HAP-1 (cell line): Measurements from ENCODE around the gene RGS1.

Source experiments
- DNase-seq, 2 experiments: peaks; one replicate each; pipeline ENCODE4 v3.0.0-alpha.2; 2016 to 2020; ENCODE audit warnings: low spot score in 2 of 2
- H3K27me3 ChIP-seq: fragments of 250-450 bp; sonication (Bioruptor Pico); 2 replicates; pipeline ENCODE4 v1.5.1; 2020; ENCODE audit warnings: low read depth, mild to moderate bottlenecking, moderate library complexity
- H3K36me3 ChIP-seq: fragments of 250-450 bp; sonication (Bioruptor Pico); replicated peaks from 2 replicates; pipeline ENCODE4 v1.5.1; 2020; ENCODE audit warnings: mild to moderate bottlenecking
- H3K4me1 ChIP-seq: fragments of 250-450 bp; sonication (Bioruptor Pico); 2 replicates; pipeline ENCODE4 v1.5.1; 2020; ENCODE audit warnings: mild to moderate bottlenecking
- H3K4me3 ChIP-seq: fragments of 250-450 bp; sonication (Bioruptor Pico); 2 replicates; pipeline ENCODE4 v1.5.1; 2020; ENCODE audit warnings: mild to moderate bottlenecking, moderate library complexity
- H3K9me3 ChIP-seq: fragments of 250-450 bp; sonication (Bioruptor Pico); 2 replicates; pipeline ENCODE4 v1.5.1; 2020; ENCODE audit warnings: mild to moderate bottlenecking, moderate library complexity
- in situ Hi-C: fragments of 300-500 bp; cut with MboI; formaldehyde crosslinking; loops from 3 replicates; pipeline ENCODE4 v1.14.3; 2020; ENCODE audit warnings: low sequenced_read_pairs, inconsistent platforms, mixed read lengths

RGS1 gene

GRCh38 chr1:192603218-192603787 is 27.7 kb downstream of the RGS1 start:
- Histone ChIP-seq H3K9me3 (no peaks in the 10 kb centered on the region), H3K36me3 (no peaks in the 10 kb centered on the region), H3K27me3 (no peaks in the 10 kb centered on the region), H3K4me1 (no peaks in the 10 kb centered on the region), H3K4me3 (no peak overlapping the region)
- DNase-seq: no peak
- in situ Hi-C loops: no loop called here

DNA sequence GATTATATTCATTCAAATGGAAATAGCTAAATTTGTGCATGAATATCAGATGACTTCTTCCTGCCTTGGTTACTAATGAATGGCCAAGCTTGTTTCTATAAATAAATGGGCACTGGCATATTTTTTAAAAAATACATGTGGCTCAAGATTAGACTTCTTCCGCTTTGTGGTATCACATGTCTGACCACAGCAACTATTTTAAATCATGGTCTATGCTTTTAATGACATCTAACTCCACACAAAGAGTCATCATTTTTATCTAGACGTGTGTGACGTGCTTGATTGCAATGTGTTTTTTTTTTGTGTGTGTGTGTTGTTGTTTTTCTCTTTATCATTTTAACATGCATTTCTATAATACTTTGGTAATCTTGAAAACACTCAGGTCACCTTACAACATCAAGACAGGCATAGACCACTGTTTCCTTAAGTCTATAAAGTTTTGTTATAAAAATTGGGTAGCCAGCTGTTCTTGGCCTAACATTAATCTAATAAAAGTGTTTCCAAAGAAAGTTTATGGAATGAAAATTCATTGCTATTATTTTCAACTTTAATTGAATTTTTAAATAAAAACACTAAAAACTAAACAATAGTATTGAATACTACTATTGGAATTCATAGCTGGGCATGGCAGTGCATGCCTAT is 29.5 kb downstream of the RGS1 start:
- no peaks in the 10 kb centered on the region for H3K27me3 ChIP-seq
- no peaks in the 10 kb centered on the region for H3K36me3 ChIP-seq
- in situ Hi-C loops: loop anchor here (5.0 kb wide), 1 partner anchor 128 kb away; no protein-coding TSS in a partner anchor
- H3K9me3 ChIP-seq: no peaks in the 10 kb centered on the region
- H3K4me3 ChIP-seq: no peak overlapping the region
- H3K4me1 ChIP-seq: no peaks in the 10 kb centered on the region
- no peak for DNase-seq

GRCh38 chr1:192608671-192609070 is 33.1 kb downstream of the RGS1 start:
- Histone ChIP-seq H3K4me3 (no peak overlapping the region), H3K27me3 (no peaks in the 10 kb centered on the region), H3K36me3 (no peaks in the 10 kb centered on the region), H3K4me1 (no peaks in the 10 kb centered on the region), H3K9me3 (no peaks in the 10 kb centered on the region)
- in situ Hi-C loops: loop anchor here (5.0 kb wide), 1 partner anchor 131 kb away; no protein-coding TSS in a partner anchor
- no peak for DNase-seq

DNA sequence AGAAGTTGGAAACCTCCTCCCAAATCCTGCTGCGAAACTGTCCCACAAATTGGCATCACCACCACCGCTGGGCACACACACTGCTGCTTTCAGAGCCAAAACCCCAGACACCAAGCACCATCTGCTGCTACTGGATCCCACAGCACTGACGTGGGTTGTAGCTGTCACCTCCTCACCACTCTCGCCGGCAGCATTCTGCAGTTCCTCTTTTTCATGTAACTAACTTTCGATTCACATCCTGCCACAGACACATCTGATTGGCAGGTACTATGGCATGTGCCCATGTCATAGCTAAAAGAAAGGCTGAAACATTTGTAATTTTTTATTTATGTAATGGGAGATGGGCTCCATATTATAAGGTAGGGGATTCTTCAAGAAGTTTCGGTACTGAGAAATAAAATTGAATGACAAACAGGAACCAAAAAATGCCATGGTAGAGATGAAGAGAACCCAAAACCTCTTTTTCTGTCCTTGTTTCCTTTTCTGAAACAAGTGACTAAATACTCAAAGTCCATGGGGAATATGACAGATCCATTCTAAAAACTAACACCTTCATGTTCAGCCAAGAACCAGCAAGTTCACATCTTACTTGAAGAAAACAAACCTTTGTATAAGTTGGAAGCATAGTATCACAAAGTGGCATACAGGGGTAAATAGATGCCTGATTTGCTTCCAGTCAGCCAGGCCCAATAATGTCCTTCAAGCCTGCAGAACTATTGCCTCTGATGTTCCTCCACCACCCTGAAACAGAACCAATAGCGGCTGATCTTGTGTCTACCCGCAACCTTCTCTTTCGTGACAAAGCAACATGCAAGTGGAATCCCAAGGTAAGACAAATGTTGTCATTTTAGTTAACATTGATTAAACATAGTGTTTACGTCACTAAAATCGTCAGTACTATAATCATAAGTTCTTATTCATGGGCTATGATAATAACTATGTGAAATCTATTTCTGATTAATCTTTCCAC is 33.8 kb downstream of the RGS1 start:
- in situ Hi-C loops: loop anchor here (5.0 kb wide), 1 partner anchor 132 kb away; no protein-coding TSS in a partner anchor
- H3K27me3 ChIP-seq: no peaks in the 10 kb centered on the region
- no peaks in the 10 kb centered on the region for H3K4me1 ChIP-seq
- H3K36me3 ChIP-seq: no peaks in the 10 kb centered on the region
- no peaks in the 10 kb centered on the region for H3K9me3 ChIP-seq
- H3K4me3 ChIP-seq: no peak overlapping the region
- no peak for DNase-seq

DNA sequence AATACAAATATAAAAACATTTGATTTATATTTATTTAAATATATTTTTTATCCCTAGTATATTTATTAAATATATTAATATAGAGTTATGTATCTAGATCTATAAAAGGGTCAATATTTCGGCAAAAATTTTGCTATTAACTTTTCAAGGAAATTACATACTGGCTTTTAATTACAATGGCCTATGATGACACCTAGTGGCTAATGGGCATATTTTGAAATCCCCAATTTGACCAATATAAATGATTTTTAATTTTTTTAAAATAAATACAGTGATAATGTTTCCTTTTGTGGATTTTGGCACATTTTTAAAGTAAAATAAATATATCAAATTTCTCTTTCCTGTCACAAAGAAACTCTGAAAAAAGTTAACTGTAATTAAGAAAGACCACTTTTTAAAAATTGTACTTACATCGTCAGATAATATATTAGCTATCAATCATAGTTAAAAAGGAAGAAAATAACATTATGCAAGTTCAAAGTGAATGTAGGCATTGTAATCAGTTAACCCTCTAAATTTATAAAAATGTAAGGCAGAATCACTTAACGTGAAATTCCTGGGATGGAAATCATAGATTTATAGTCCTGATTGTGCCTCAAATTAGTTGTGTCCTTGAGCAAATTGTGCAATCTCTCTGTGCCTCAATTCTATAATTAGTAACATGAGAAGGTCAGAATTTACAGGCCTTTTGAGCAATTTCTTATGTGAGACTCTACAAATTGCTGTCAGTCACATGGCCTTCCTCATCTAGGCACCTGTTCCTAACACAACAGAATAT is 34.7 kb downstream of the RGS1 start:
- peak in 1 of 2 experiments; percentile 36 for DNase-seq
- H3K9me3 ChIP-seq: no peaks in the 10 kb centered on the region
- no peaks in the 10 kb centered on the region for H3K4me1 ChIP-seq
- H3K4me3 ChIP-seq: no peak overlapping the region
- no peaks in the 10 kb centered on the region for H3K27me3 ChIP-seq
- no peaks in the 10 kb centered on the region for H3K36me3 ChIP-seq
- in situ Hi-C loops: no loop called here

- no peaks in the 10 kb centered on the region for H3K36me3 ChIP-seq
- no peaks in the 10 kb centered on the region for H3K9me3 ChIP-seq
- H3K4me3 ChIP-seq: no peak overlapping the region
- in situ Hi-C loops: no loop called here
- no peak for DNase-seq
- no peaks in the 10 kb centered on the region for H3K27me3 ChIP-seq
- no peaks in the 10 kb centered on the region for H3K4me1 ChIP-seq
These were observed 39.5 kb downstream of the RGS1 start for GRCh38 chr1:192615055-192615454.

DNA sequence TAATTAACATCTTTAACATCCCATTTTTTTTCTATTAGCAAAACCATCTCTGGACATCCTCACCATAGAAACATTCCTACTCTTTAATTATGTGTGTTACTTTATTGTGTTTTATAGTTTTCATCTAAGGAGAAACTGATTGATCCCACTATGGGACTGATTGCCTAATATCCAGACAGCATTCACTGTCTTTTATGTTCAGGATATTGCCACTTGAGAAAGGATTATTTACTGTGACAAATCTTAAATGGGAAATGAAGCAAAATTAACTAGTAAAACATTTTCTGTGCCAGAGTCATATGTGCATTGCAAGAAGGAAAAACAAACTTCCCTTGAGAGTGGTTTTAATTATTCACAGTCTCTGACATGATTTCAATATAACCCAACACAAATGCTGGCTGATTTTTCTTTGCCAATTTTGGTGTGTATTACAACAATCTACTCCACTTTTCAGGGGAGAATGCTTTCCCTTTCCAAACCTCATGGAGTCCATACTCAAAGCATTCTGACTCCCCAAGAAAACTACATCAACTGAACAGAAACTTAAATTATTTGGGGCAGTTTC is 44.6 kb downstream of the RGS1 start:
- in situ Hi-C loops: no loop called here
- DNase-seq: no peak
- Histone ChIP-seq H3K4me3 (no peak overlapping the region), H3K4me1 (no peaks in the 10 kb centered on the region), H3K9me3 (no peaks in the 10 kb centered on the region), H3K27me3 (no peaks in the 10 kb centered on the region), H3K36me3 (no peaks in the 10 kb centered on the region)

DNA sequence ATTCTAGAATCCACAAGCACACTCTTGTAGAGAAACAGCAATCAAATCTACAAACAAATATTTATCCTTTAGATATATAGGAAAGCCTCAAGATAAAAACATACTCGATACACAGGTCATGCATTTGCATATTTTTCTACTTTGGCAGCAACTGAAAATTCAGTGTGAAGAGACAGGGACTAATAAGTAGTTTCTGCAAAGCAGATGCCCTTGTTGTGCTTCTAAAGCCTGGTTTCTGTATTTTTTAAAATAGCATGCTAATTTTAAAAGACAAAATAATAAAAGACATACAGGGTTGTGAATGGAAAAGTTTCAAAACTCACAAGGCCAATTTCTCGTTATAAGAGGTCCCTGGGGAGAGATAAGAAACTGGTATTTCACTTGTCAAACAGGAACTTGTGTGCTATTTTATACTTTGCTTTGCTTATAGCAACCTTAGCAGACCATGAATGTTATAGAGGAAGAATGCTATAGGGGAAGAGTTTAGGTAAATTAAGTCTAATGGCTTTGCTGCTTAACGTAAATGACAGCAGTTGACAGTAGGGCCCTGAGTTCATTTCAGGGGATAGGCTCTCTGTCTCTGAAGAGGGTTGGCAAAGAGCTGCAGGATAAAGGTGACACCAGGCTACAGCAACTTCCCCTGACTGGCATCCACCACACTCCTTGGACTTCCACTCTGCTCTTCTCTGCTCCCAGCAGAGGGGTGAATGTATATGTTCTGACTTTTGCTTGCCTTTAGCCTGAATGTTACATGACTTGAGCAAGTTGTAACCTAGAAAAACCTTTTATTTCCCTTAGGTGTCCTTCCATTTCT is 51.0 kb downstream of the RGS1 start:
- Histone ChIP-seq H3K9me3 (no peaks in the 10 kb centered on the region), H3K4me1 (no peaks in the 10 kb centered on the region), H3K4me3 (no peak overlapping the region), H3K27me3 (no peaks in the 10 kb centered on the region), H3K36me3 (no peaks in the 10 kb centered on the region)
- in situ Hi-C loops: no loop called here
- no peak for DNase-seq

GRCh38 chr1:192627901-192628300 is 52.3 kb downstream of the RGS1 start:
- no peak for DNase-seq
- no peaks in the 10 kb centered on the region for H3K4me1 ChIP-seq
- H3K36me3 ChIP-seq: no peaks in the 10 kb centered on the region
- H3K27me3 ChIP-seq: no peaks in the 10 kb centered on the region
- no peaks in the 10 kb centered on the region for H3K9me3 ChIP-seq
- in situ Hi-C loops: no loop called here
- no peak overlapping the region for H3K4me3 ChIP-seq

- H3K4me3 ChIP-seq: no peak overlapping the region
- in situ Hi-C loops: no loop called here
These were observed 53.0 kb downstream of the RGS1 start for GRCh38 chr1:192628396-192629057.

GRCh38 chr1:192629612-192630011 is 54.0 kb downstream of the RGS1 start:
- Histone ChIP-seq H3K36me3 (no peaks in the 10 kb centered on the region), H3K9me3 (no peaks in the 10 kb centered on the region), H3K4me1 (no peaks in the 10 kb centered on the region), H3K27me3 (no peaks in the 10 kb centered on the region), H3K4me3 (no peak overlapping the region)
- in situ Hi-C loops: no loop called here
- DNase-seq: no peak

More at GRCh38 chr1:192628396-192629057, 53.0 kb downstream of the RGS1 start:
- Histone ChIP-seq H3K36me3 (no peaks in the 10 kb centered on the region), H3K4me1 (no peaks in the 10 kb centered on the region), H3K27me3 (no peaks in the 10 kb centered on the region), H3K9me3 (no peaks in the 10 kb centered on the region)
- no peak for DNase-seq
